Midbrain (tissue), 1 donor: Measurements from ENCODE around the gene USH2A.

Experiments used
- DNase-seq: peaks from one replicate; lab custom pipeline; 2025; lab: John Stamatoyannopoulos, UW

Gene USH2A

GRCh38 chr1:216422821-216423520 lies at the start of gene USH2A:
USH2A (minus strand) TSS chr1:216423448; CDS start chr1:216422336, 1,112 bp downstream.
- DNase-seq: peak; percentile 0

GRCh38 chr1:216466162-216466801 lies 43.0 kb upstream of the USH2A start:
- DNase-seq: no peak

GRCh38 chr1:216464489-216464888 lies 41.2 kb upstream of the USH2A start:
- DNase-seq: no peak

- DNase-seq: no peak
These were observed 39.0 kb upstream of the USH2A start for GRCh38 chr1:216462066-216462775.

- DNase-seq: no peak
These were observed 38.2 kb upstream of the USH2A start for GRCh38 chr1:216461466-216461865.

- DNase-seq: no peak
These were observed 36.5 kb upstream of the USH2A start for GRCh38 chr1:216459651-216460207.

GRCh38 chr1:216458812-216459211 lies 35.6 kb upstream of the USH2A start:
- DNase-seq: no peak

GRCh38 chr1:216457356-216457755 lies 34.1 kb upstream of the USH2A start:
- no peak for DNase-seq

- DNase-seq: no peak
These were observed 33.4 kb upstream of the USH2A start for GRCh38 chr1:216456682-216457081.

GRCh38 chr1:216453777-216454176 lies 30.5 kb upstream of the USH2A start:
- no peak for DNase-seq

- DNase-seq: no peak
These were observed 27.0 kb upstream of the USH2A start for GRCh38 chr1:216450227-216450626.

GRCh38 chr1:216448011-216448510 lies 24.8 kb upstream of the USH2A start:
- no peak for DNase-seq

- DNase-seq: no peak
These were observed 14.4 kb upstream of the USH2A start for GRCh38 chr1:216437603-216438002.

- DNase-seq: no peak
These were observed 11.0 kb upstream of the USH2A start for GRCh38 chr1:216434232-216434631.

- DNase-seq: no peak
These were observed 9.9 kb upstream of the USH2A start for GRCh38 chr1:216433175-216433574.

GRCh38 chr1:216430744-216431143 lies 7.5 kb upstream of the USH2A start:
- no peak for DNase-seq

- no peak for DNase-seq
These were observed 2.3 kb upstream of the USH2A start for GRCh38 chr1:216425577-216425976.

GRCh38 chr1:216420746-216421145 lies 2.5 kb downstream of the USH2A start:
- no peak for DNase-seq

GRCh38 chr1:216420263-216420662 lies 3.0 kb downstream of the USH2A start:
- DNase-seq: no peak

GRCh38 chr1:216416488-216416887 lies 6.8 kb downstream of the USH2A start:
- DNase-seq: no peak

GRCh38 chr1:216410026-216410425 lies 13.2 kb downstream of the USH2A start:
- DNase-seq: no peak

- DNase-seq: no peak
These were observed 32.3 kb downstream of the USH2A start for GRCh38 chr1:216390956-216391355.

GRCh38 chr1:216389774-216390173 lies 33.5 kb downstream of the USH2A start:
- no peak for DNase-seq
